Rectal smooth muscle tissue (tissue), 1 donor: ENCODE measurements around the gene BTBD10.

Experiments used
- H3K27ac ChIP-seq: one replicate; pipeline ENCODE4 v1.7.0; 2013; ENCODE audit warnings: low read depth, low read length, inconsistent platforms
- H3K27me3 ChIP-seq: one replicate; pipeline ENCODE4 v1.7.0; 2013; ENCODE audit warnings: low read length; ENCODE audit not compliant: control insufficient read depth, insufficient read depth
- H3K36me3 ChIP-seq: one replicate; pipeline ENCODE4 v1.7.0; 2013; ENCODE audit warnings: low read length; ENCODE audit not compliant: control insufficient read depth, insufficient read depth
- H3K4me1 ChIP-seq: one replicate; pipeline ENCODE4 v1.7.0; 2013; ENCODE audit warnings: low read length; ENCODE audit not compliant: control insufficient read depth, insufficient read depth
- H3K4me3 ChIP-seq: one replicate; pipeline ENCODE4 v1.7.0; 2013; ENCODE audit warnings: low read length
- H3K9ac ChIP-seq: one replicate; pipeline ENCODE4 v1.7.0; 2013; ENCODE audit warnings: low read length

The BTBD10 gene

GRCh38 chr11:13343067-13343466 lies 120.0 kb downstream of the BTBD10 start:
- Histone ChIP-seq H3K27me3 (no peaks in the 10 kb centered on the region), H3K4me3 (no peak overlapping the region), H3K4me1 (peaks cover 14% of the 10 kb centered on the region), H3K36me3 (no peaks in the 10 kb centered on the region), H3K9ac (no peak overlapping the region), H3K27ac (no peak overlapping the region)

DNA sequence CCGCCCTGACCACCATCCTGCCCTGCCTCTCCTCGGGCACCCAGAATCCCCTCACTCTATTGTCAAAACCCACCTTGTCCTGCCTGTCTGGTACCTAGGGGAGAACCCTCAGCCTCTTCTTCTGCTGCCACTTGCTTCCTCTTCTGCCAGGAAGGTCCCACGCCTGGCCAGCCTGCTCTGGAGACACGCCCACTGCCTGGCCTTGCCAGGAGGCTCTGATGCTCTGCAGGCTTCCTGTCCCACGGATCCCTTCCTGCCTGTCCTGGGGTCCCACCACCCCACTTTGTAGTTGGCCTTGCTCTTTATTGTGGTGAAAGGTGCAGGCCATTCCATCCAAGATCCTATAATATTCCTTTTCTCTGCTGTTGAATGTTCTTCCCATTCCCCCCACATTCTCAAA lies 122.0 kb downstream of the BTBD10 start:
- H3K27me3 ChIP-seq = no peaks in the 10 kb centered on the region
- no peak overlapping the region for H3K4me3 ChIP-seq
- H3K36me3 ChIP-seq = no peaks in the 10 kb centered on the region
- no peak overlapping the region for H3K27ac ChIP-seq
- no peak overlapping the region for H3K9ac ChIP-seq
- H3K4me1 ChIP-seq = peaks cover 14% of the 10 kb centered on the region

DNA sequence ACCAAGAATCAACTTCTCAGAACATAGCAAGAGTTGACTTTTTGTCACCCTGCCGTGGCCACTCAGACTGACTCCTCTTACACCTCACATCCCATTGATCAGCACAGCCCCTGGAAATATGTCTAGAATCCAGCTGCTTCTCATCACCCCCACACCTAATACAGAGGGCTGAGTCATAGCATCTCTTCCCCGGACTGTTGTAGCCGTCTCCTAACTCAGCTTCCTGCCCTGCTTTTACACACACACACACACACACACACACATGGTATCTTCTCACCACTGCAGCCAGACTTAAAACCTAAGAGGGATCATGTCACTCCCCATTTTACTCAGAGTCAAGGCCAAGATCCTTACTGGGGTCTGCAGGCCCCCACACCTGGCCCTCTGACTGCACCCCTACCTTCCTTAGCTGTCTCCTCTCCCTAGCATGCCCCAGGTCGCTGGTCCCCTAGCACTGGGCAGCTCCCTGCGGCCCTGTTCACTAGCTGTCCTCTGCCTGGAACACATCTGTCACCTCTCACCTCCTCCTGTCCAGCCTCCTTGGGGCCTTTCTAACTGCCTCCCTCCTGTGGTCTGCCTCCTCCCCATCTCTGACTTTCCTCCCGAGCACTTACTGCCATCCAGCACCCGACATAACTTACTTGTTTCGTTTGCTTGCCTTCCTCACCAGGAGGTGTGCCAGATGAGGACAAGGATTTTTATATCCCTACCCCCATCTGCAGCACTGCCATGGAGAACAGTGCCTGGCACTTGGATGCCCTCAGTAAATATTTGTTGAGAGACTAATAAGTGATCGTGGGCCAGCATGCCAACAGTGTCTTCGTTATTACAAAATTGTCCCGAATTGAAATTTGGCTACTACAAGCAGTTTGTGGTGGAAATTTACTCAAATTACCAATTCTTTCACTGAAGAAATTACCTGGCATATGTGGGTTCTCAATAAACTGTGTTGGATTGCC lies 123.5 kb downstream of the BTBD10 start:
- Histone ChIP-seq H3K36me3 (no peaks in the 10 kb centered on the region), H3K27me3 (no peaks in the 10 kb centered on the region), H3K4me1 (peaks cover 14% of the 10 kb centered on the region), H3K4me3 (no peak overlapping the region), H3K9ac (no peak overlapping the region), H3K27ac (no peak overlapping the region)

DNA sequence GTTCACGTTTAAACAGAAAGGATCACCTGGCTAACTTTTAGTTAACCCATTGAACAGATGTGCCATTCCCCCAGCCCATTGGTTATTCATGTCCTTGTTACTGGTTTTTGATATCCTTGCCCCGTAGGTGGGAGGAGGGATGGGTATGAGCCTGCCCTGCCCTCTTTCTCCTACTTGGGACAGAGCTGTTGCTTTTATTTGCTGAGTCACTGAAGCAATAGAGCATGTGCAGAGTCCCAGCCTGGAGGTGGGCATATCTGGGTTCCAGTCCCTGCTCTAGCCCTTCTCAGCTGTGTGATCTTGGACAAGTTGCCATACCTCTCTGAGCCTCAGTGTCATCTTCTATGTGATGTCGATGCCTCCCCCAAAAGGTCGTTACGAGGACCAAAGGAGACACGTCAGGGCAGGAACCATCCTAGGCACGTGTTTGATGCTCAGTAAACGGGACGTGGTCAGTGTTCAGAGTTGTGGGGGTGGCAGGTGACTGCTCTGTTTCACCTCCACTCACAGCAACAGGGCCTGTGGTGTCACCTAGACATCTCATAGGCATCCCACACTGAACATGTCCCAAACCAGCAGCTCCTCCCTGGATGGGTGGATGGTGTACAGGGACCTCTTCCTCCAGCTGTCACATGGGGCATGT lies 124.5 kb downstream of the BTBD10 start:
- Histone ChIP-seq H3K4me3 (peak overlapping the region; percentile 36), H3K27ac (peak overlapping the region; percentile 44), H3K4me1 (peaks cover 14% of the 10 kb centered on the region)

GRCh38 chr11:13338019-13338426 lies 125.0 kb downstream of the BTBD10 start:
- H3K27ac ChIP-seq = peak overlapping the region; percentile 44
- H3K9ac ChIP-seq = no peak overlapping the region
- no peaks in the 10 kb centered on the region for H3K27me3 ChIP-seq
- H3K4me1 ChIP-seq = peaks cover 14% of the 10 kb centered on the region
- peak overlapping the region; percentile 36 for H3K4me3 ChIP-seq
- H3K36me3 ChIP-seq = no peaks in the 10 kb centered on the region

More for the DNA sequence above, 124.5 kb downstream of the BTBD10 start:
- Histone ChIP-seq H3K27me3 (no peaks in the 10 kb centered on the region), H3K9ac (no peak overlapping the region), H3K36me3 (no peaks in the 10 kb centered on the region)
